Measurements from ENCODE around the gene RSAD1. TPM values are rescaled to one million over a fixed set of nuclear protein-coding genes. Genes with fewer than 3 reads are reported as not detected.

RSAD1 gene
- total RNA-seq, 3 donors from 2014 or later (not counting 1 experiment from before 2014, with no cell fraction given), result 49.0 to 71.3 (median 56.5) TPM

DNA sequence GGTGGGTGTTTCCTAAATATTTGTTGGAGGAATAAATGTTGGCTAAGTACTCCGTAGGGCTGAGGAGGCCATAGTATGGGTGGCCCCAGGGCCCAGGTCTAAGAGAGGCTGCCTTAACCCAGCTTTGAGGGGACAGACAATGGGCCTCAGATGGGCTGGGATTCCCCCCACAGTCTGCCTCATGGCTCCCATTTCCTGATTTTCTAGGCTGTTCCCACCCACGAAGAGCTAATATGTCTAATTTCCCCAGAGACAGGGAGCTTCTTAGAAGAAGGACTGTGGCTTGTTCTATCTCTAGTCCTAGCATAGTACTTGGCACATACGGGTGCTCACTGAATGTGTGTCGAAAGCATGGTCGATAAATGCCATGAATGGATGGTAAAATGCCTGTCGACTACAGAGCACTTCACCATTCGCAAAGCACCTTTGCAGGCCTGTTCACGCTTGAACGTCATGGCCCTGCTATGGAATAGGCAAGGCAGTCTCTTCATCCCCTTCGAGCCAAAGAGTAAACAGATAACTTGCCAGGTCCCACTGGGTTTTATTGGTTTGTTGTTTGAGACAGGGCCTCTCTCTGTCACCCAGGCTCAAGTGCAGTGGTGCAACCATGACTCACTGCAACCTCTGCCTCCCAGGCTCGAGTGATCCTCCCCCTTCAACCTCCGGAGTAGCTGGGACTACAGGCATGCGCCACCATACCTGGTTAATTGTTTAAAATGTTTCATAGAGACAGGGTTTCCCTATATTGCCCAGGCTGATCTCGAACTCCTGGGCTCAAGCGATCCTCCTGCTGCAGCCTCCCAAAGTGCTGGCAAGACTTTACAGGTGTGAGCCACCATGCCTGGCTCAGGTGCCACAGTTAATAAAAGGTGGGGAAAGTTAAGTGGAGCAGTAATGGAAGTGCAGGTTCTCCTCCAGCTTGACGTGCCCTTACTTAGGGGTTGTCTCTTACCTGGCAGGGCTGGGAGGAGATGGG lies 19.7 kb upstream of the RSAD1 start:
- Histone ChIP-seq H3K4me3 (ENCODE audit: low read length) (no peak overlapping the region), H3K36me3 (ENCODE audit: control insufficient read depth, insufficient read depth, low read length) (no peaks in the 10 kb centered on the region), H3K27me3 (ENCODE audit: control insufficient read depth, insufficient read depth, low read length) (no peaks in the 10 kb centered on the region), H3K4me1 (ENCODE audit: control insufficient read depth, insufficient read depth, low read length) (no peaks in the 10 kb centered on the region), H3K27ac (ENCODE audit: low read length) (no peak overlapping the region), H3K9me3 (ENCODE audit: control insufficient read depth, insufficient read depth, low read length) (no peaks in the 10 kb centered on the region)
- no peak for DNase-seq
- H3K27me3 Mint-ChIP-seq (ENCODE audit: low read depth in 2 of 2), result no peaks in the 10 kb centered on the region
- no peaks in the 10 kb centered on the region for H3K36me3 Mint-ChIP-seq
- no peaks in the 10 kb centered on the region for H3K9me3 Mint-ChIP-seq
- no peak overlapping the region for H3K4me3 Mint-ChIP-seq
- intact Hi-C loops (cut with micrococcal nuclease), result no loop called here
- no peaks in the 10 kb centered on the region for H3K4me1 Mint-ChIP-seq
- no peak overlapping the region for H3K27ac Mint-ChIP-seq
- TF ChIP-seq, protein P1, sequence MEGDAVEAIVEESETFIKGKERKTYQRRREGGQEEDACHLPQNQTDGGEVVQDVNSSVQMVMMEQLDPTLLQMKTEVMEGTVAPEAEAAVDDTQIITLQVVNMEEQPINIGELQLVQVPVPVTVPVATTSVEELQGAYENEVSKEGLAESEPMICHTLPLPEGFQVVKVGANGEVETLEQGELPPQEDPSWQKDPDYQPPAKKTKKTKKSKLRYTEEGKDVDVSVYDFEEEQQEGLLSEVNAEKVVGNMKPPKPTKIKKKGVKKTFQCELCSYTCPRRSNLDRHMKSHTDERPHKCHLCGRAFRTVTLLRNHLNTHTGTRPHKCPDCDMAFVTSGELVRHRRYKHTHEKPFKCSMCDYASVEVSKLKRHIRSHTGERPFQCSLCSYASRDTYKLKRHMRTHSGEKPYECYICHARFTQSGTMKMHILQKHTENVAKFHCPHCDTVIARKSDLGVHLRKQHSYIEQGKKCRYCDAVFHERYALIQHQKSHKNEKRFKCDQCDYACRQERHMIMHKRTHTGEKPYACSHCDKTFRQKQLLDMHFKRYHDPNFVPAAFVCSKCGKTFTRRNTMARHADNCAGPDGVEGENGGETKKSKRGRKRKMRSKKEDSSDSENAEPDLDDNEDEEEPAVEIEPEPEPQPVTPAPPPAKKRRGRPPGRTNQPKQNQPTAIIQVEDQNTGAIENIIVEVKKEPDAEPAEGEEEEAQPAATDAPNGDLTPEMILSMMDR (IDR thresholded peaks at IDR 0.05), result no peak
- 84% methylated on average over 16 of the region's 16 CpGs for WGBS (ENCODE audit: insufficient coverage)
- no peak for ATAC-seq

DNA sequence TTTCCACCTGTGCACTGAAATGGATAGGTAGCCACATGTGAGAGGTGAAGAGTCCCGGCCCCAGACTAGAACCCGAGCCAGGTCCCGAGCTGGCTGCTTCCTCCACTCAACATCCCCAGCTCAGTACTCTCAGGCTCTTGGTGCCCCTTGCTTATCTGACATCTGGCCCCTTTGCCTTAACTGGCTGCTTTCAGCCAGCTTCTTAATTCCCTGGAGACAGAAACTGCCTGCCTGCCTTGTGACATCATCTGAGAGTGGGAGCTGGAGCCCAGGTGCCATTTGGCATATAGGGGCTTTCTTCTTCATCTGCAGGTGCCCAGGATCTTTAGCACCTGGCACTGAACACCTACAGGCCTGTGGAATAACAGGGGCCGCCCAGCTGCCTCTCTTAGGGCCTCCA lies 18.9 kb upstream of the RSAD1 start:
- H3K27me3 ChIP-seq (ENCODE audit: control insufficient read depth, insufficient read depth, low read length), result no peaks in the 10 kb centered on the region
- H3K4me3 ChIP-seq (ENCODE audit: low read length), result no peak overlapping the region
- H3K4me1 ChIP-seq (ENCODE audit: control insufficient read depth, insufficient read depth, low read length), result no peaks in the 10 kb centered on the region
- H3K27ac Mint-ChIP-seq, result no peak overlapping the region
- intact Hi-C loops (cut with micrococcal nuclease), result no loop called here
- H3K4me3 Mint-ChIP-seq, result no peak overlapping the region
- H3K9me3 ChIP-seq (ENCODE audit: control insufficient read depth, insufficient read depth, low read length), result no peaks in the 10 kb centered on the region
- WGBS (ENCODE audit: insufficient coverage), result 84% methylated on average over 4 of the region's 4 CpGs
- TF ChIP-seq, protein P1 (IDR thresholded peaks at IDR 0.05), result no peak
- no peaks in the 10 kb centered on the region for H3K9me3 Mint-ChIP-seq
- H3K27me3 Mint-ChIP-seq (ENCODE audit: low read depth in 2 of 2), result no peaks in the 10 kb centered on the region
- no peaks in the 10 kb centered on the region for H3K36me3 ChIP-seq (ENCODE audit: control insufficient read depth, insufficient read depth, low read length)
- H3K36me3 Mint-ChIP-seq, result no peaks in the 10 kb centered on the region
- DNase-seq (no peak), ATAC-seq (no peak)
- H3K4me1 Mint-ChIP-seq, result no peaks in the 10 kb centered on the region
- no peak overlapping the region for H3K27ac ChIP-seq (ENCODE audit: low read length)

- TF ChIP-seq, protein P1 (IDR thresholded peaks at IDR 0.05), result no peak
- Histone ChIP-seq H3K4me1 (ENCODE audit: control insufficient read depth, insufficient read depth, low read length) (no peaks in the 10 kb centered on the region), H3K36me3 (ENCODE audit: control insufficient read depth, insufficient read depth, low read length) (no peaks in the 10 kb centered on the region), H3K4me3 (ENCODE audit: low read length) (no peak overlapping the region), H3K27me3 (ENCODE audit: control insufficient read depth, insufficient read depth, low read length) (no peaks in the 10 kb centered on the region), H3K27ac (ENCODE audit: low read length) (no peak overlapping the region), H3K9me3 (ENCODE audit: control insufficient read depth, insufficient read depth, low read length) (no peaks in the 10 kb centered on the region)
- 94% methylated on average over 9 of the region's 9 CpGs for WGBS (ENCODE audit: insufficient coverage)
- no peaks in the 10 kb centered on the region for H3K27me3 Mint-ChIP-seq (ENCODE audit: low read depth in 2 of 2)
- DNase-seq, result no peak
- intact Hi-C loops (cut with micrococcal nuclease), result no loop called here
- H3K27ac Mint-ChIP-seq, result no peak overlapping the region
- H3K4me3 Mint-ChIP-seq, result no peak overlapping the region
- no peaks in the 10 kb centered on the region for H3K36me3 Mint-ChIP-seq
- no peak for ATAC-seq
- no peaks in the 10 kb centered on the region for H3K9me3 Mint-ChIP-seq
- H3K4me1 Mint-ChIP-seq, result no peaks in the 10 kb centered on the region
Observed at GRCh38 chr17:50460831-50461526, 17.7 kb upstream of the RSAD1 start.
